Heart left ventricle (tissue), 13 donors: Measurements from ENCODE around the gene RTN4RL2.

Experiments used
- POLR2A ChIP-seq, 2 donors: fragments of 450-650 bp; IDR thresholded peaks; one replicate each; pipeline ENCODE4 v1.6.1; 2017; ENCODE audit warnings: antibody characterized with exemption in 2 of 2, mild to moderate bottlenecking in 2 of 2, moderate library complexity in 2 of 2
- TF ChIP-seq, protein P1 (sequence below), 12 donors: fragments of 200-600 bp; sonication (generic) in 4 of 12; IDR thresholded peaks; one replicate each; pipeline versions ENCODE4 v1.5.0 to v1.8.0; 2018 to 2022; ENCODE audit warnings: antibody characterized with exemption in 12 of 12, mild to moderate bottlenecking in 5 of 12
- donor health status: ischemic (EF 13 %, LVEDD 7.1; RV severe dilation, severe dysfunction).
- donor health status: DM: no; HTN: yes; CAD: no.
- donor health status: DM: no; HTN: no; CAD: no.
- donor health status: ischemic (EF 25% LVEDD 6.9; RV normal size, moderate dysfunction).
- donor health status: ischemic (EF 25% LVEDD 5.7; RV mildly dilated, moderate dysfunction).
- donor health status: ischemic (EF 35%, LVEDD 5.7; RV mildly dilated, moderate dysfunction).
- donor health status: nonischemic (EF 11% LVEDD 7.7; RV severe dilation, severe dysfunction).
- donor health status: DM: yes; HTN: yes; CAD: no.
- donor health status: PGD.
- donor health status: ischemic (EF 29% LVEDD 5.4; RV normal size, mild dysfunction).
- donor health status: nonischemic (EF 23%, LVEDD 6.1; RV moderate dilation, normal function).

DNA sequence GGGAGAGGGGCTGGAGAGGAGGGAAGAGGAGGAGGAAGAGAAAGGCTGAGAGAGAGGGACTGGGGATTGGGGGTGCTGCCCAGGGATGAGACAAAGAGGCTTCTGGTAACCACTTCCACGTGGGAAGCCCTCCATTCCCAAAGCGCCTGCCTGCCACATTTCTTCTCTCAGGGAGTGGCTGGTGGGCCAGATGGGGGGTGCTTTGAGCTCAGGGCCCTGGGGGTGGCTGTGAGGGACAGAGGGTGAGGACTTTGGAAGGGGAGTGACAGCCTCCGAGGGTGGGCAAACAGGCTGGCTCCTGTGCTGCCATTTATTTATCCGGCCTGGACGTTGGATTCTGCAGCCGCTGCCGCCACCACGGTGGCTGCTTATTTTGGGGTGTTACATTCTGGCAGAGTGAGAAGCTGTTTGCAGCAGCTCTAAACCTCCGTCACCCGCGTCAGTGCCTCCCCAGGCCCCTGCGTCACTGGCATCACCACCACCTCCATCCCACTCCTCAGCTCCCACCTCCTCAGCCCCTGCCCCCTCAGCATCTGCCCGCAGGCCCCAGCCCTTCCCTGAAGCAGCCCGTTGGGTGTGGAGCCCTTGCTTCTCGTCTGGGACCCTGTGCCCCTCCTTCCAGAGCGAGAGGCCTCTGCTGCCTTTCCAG lies 1.6 kb downstream of the RTN4RL2 start:
- TF ChIP-seq, protein P1, sequence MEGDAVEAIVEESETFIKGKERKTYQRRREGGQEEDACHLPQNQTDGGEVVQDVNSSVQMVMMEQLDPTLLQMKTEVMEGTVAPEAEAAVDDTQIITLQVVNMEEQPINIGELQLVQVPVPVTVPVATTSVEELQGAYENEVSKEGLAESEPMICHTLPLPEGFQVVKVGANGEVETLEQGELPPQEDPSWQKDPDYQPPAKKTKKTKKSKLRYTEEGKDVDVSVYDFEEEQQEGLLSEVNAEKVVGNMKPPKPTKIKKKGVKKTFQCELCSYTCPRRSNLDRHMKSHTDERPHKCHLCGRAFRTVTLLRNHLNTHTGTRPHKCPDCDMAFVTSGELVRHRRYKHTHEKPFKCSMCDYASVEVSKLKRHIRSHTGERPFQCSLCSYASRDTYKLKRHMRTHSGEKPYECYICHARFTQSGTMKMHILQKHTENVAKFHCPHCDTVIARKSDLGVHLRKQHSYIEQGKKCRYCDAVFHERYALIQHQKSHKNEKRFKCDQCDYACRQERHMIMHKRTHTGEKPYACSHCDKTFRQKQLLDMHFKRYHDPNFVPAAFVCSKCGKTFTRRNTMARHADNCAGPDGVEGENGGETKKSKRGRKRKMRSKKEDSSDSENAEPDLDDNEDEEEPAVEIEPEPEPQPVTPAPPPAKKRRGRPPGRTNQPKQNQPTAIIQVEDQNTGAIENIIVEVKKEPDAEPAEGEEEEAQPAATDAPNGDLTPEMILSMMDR (IDR thresholded peaks at IDR 0.05): no peak
- no peak for TF ChIP-seq POLR2A (IDR thresholded peaks at IDR 0.05)
